Activated CD4-positive, alpha-beta T cell treated with anti-CD3 and anti-CD28 coated beads, Interleukin-2, amount 50 U/mL, for 1 hour (primary cell): ENCODE results near the gene KHK.

Source experiments
- DNase-seq: peaks from one replicate; pipeline ENCODE4 v3.0.0-alpha.2; 2020

Gene KHK

DNA sequence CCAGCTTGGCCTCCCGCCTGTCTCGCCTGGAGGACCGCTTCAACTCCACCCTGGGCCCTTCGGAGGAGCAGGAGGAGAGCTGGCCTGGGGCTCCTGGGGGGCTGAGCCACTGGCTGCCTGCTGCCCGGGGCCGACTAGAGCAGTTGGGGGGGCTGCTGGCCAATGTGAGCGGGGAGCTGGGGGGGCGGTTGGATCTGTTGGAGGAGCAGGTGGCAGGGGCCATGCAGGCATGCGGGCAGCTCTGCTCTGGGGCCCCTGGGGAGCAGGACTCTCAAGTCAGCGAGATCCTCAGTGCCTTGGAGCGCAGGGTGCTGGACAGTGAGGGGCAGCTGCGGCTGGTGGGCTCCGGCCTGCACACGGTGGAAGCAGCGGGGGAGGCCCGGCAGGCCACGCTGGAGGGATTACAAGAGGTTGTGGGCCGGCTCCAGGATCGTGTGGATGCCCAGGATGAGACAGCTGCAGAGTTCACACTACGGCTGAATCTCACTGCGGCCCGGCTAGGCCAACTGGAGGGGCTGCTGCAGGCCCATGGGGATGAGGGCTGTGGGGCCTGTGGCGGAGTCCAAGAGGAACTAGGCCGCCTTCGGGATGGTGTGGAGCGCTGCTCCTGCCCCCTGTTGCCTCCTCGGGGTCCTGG is 3.7 kb upstream of the KHK start:
- no peak for DNase-seq

- no peak for DNase-seq
These were observed 2.9 kb upstream of the KHK start for GRCh38 chr2:27083410-27084296.

GRCh38 chr2:27084297-27085061 is 2.1 kb upstream of the KHK start:
- DNase-seq, result no peak

DNA sequence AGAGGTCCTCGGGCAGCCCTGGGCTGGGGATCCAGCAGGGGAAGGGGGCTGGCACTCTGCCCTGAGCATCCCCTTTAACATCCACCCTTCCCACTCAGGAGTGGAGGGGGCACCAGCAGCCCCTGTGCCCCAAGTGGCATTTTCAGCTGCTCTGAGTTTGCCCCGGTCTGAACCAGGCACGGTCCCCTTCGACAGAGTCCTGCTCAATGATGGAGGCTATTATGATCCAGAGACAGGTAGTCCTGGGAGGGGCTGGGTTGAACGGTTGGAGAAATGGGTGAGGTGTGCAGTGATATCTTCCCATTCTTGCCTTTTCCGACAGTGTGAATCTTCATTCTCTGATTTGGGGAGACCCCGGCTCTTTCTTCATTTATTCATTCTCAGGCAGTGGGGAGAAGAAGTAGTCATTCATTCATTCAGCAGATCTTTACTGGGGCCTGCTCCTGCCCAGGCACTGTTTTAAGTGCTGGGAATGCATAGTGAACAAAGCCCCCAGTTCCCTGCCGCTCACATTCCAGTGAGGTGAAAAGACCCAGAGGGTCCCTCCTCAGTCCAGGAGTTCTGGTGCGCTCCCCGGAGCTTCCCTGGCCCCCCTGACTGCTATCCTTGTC is 1.4 kb upstream of the KHK start:
- no peak for DNase-seq

DNA sequence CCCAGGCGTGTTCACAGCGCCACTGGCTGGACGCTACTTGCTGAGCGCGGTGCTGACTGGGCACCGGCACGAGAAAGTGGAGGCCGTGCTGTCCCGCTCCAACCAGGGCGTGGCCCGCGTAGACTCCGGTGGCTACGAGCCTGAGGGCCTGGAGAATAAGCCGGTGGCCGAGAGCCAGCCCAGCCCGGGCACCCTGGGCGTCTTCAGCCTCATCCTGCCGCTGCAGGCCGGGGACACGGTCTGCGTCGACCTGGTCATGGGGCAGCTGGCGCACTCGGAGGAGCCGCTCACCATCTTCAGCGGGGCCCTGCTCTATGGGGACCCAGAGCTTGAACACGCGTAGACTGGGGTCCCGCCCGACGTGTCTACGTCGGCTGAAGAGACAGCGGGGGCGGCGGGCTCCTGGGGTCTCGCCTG is 891 bp upstream of the KHK start:
- peak; percentile 15 for DNase-seq

GRCh38 chr2:27086090-27086723 is 365 bp upstream of the KHK start:
- peak; percentile 97 for DNase-seq

GRCh38 chr2:27087823-27088410 is 1.3 kb downstream of the KHK start:
- no peak for DNase-seq

DNA sequence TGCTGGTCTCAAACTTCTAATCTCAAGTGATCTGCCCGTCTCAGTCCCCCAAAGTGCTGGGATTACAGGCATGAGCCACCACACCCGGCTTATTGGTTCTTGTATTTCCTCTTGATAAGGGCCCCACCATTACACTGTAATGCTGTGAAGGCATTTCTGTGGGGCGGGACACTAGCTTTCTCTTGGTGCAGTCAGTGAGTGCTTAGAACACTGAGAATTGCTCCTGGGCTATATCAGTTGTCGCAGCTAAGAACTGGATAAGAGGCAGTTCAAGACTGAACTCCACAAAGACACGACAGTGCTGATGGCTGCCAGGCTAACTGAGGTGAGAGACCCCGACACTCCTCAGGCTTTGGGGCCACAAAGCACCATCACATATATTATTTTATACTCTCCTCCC is 2.1 kb downstream of the KHK start:
- DNase-seq, result no peak

- no peak for DNase-seq
These were observed 2.8 kb downstream of the KHK start for GRCh38 chr2:27089111-27089954.

GRCh38 chr2:27091746-27092695 is 5.4 kb downstream of the KHK start:
- DNase-seq, result no peak

DNA sequence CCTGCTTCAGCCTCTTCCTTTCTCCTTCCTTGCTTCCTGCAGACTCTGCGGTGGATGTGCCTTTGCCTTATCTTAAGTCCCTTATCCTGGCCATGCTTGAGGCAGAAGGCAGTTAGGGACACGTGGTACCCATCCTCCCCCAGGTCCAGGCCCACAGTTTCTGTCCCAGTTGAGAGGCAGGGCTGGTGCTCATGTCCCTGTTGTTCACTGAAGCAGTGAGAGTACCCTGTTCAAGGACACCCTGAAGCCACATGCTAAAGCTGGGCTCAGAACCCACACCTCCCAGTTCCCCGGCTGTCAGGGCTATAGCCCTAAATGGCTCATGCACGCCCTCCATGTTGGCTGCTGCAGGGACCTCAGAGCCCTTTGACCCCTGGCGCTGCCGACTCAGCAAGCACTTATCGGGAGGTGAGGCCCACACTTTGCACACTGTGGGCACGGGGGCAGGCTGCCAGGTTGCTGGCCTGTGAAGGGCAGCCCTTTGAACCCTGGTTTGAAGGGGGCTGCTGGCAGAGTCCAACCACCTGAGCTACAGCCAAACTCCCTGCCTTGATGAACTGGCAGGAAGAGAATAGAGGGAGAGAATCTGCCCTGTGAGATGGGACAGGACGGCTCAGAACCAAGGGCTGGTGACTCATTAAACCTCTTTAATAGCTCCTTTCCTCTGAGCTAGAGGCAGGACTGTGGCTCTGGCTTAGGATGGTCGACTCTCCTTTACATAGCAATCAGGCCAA is 6.3 kb downstream of the KHK start:
- DNase-seq, result no peak

GRCh38 chr2:27093430-27094352 is 7.1 kb downstream of the KHK start:
- DNase-seq, result no peak

DNA sequence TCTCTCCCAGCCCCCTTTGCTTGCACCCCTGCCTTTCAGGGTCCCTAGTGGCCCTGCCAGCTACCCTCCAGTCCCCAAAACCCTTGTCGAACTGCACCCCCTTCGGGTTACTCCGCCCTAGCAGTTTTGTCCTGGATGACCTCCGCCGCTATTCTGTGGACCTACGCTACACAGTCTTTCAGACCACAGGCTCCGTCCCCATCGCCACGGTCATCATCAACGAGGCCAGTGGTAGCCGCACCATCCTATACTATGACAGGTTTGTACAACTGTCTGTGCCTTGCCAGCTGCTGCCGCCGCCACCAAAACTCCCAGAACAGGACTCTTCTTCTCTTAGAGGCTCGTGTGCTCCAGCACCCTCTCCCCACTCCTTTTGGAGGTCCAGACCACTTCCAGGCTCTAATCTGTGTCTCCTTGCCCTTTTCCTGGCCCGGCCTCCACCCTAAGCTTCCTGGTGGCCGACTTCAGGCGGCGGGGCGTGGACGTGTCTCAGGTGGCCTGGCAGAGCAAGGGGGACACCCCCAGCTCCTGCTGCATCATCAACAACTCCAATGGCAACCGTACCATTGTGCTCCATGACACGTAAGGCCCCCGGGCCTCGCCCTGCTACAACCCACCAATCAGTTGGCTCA is 7.9 kb downstream of the KHK start:
- DNase-seq, result no peak

DNA sequence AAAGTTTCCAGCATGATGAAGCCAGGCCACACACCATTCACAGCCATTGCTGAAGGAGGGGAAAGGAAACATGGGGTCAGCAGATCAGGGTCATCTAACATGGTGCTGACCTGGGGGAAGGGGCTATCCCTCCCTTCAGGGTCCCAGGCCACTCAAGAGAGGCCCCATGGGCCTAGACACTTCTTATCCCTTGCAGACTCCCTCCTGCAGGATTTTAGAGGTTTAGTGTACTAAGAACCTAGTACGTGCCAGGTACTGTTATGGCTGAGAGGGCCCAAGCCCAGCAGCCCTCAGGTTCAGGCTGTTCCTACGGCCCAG is 8.8 kb downstream of the KHK start:
- no peak for DNase-seq

- peak; percentile 30 for DNase-seq
These were observed 9.4 kb downstream of the KHK start for GRCh38 chr2:27095745-27096651.

DNA sequence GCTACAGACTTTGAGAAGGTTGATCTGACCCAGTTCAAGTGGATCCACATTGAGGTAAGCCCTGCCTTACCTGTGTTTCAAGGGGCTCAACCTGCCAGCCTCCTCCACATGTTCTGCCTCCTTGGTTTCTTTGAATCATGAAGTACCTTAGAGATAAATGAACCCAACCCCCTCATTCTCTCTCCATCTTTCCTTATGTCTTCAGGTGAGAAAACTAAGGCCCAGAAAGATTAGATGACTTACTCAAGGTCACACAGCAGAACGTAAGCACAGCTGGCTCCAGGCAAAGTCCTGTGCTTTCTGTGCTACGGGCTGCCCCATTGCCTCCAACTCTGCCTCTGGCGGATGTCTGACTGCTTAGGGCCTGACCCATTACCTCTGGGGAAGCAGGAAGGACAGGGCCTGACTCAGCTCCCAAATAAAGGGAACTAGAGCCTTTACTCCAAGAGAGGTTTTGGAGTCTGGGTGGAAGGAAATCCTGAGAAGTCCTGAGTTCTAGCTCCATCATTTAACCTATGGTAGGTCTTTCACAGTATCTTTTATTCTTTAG is 10.3 kb downstream of the KHK start:
- no peak for DNase-seq

DNA sequence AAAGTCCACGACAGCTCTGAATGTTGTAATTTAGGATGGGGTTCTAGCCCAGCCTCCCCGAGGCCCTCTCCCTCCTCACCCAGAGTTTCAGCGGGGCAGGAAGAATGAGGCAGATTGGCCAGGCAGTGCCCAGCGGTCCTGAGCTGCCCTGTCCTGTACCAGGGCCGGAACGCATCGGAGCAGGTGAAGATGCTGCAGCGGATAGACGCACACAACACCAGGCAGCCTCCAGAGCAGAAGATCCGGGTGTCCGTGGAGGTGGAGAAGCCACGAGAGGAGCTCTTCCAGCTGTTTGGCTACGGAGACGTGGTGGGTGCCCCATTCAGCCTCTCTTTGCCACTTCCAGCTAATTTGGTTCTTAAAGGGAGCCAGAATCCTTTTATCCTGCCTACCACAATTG is 10.8 kb downstream of the KHK start:
- no peak for DNase-seq
